GM18858 (cell line): ENCODE results near the gene PLXNA4.

ENCODE experiments used
- ATAC-seq: cut with Tn5 transposase; IDR thresholded peaks from one replicate; pipeline ENCODE4 v1.9.1; 2021; ENCODE audit not compliant: unreplicated experiment

PLXNA4 gene

DNA sequence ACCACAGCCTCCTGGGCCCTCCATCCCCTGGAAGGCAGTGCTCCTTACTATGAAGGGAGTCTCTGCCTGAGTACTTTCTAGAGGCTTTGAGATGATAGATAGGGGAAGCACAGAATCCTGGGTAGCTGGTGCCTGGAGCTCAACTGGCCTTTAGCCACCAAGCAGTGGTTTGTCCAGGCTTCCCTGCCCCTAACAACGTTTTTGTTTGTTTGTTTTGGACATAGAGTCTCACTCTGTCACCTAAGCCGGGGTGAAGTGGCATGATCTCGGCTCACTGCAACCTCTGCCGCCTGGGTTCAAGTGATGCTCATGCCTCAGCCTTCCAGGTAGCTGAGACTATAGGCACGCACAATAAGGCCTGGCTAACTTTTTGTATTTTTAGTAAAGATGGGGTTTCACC lies 289.4 kb downstream of the PLXNA4 start:
- no peak for ATAC-seq

DNA sequence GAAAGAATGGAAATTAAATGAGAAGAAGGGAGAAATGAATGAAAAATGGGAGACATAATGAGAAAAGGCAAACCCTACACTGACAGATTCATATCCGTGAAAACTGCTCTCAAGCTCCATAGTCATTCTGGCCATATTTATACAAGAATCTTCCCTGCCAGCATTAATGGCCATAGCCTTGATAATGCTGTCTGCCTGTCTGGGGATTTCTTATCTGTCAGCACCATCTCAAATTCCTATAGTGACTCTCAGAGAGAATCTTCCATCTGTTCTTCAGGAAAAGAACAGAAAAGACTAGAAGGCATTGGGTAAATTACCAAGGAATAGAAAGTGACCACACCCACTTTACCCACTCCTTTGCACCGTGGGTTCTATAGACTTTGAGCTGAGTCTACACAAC lies 295.9 kb downstream of the PLXNA4 start:
- ATAC-seq = no peak

DNA sequence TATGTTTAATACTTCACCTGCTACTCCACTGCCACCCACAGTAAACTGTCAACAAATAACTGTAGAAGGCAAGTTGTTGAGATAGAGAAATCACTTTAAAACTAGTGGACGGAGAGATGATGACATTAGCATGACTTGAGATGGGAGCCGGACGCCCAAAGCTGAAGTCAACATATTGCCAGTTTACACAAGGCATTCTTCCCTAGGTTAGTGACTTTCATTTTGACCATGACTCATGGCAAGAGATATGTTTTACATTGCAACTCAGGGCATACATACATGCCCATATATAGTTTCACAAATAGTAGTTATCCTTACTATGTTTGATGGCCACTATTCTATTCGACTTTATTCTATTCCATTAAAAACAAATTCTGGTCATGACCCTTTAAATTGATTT lies 296.6 kb downstream of the PLXNA4 start:
- ATAC-seq = no peak

DNA sequence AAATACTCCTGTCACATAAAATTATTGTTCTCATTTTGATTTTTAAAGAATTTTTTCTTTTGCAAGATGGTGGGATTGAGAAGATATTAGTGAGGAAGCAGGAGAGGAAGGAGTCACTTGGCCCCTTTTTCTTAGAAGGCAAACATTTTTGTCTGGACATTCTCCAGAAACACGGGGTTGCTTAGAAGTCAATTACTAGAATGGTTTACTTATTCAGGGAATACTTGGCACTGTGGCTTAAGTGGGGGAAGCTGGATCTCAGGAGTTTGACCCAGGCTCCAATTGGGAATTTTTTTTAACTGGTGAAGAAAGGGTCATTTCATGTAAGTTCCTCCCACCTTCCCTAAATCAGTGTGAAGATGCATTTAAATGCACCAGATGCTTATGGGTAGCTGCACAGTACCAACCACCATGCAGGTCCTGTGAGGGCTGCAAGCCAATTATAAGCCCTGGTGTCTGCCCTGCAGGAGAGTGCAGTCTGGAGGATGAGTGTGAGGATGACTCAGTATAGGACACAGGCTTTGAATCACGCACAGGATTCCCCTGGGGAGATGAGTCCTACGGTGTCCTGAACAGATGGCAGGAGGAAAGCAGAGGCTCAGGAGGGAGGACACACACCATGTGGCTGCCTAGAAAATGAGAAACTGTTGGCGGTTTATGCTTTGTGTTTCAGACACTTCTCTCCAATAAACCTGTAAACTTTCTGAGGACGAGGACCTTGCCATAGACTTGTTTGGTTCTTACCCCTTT lies 299.1 kb downstream of the PLXNA4 start:
- ATAC-seq = no peak

GRCh38 chr7:132276234-132276630 lies 300.0 kb downstream of the PLXNA4 start:
- ATAC-seq = no peak

- no peak for ATAC-seq
Measured at GRCh38 chr7:132275416-132276233, 300.6 kb downstream of the PLXNA4 start.

DNA sequence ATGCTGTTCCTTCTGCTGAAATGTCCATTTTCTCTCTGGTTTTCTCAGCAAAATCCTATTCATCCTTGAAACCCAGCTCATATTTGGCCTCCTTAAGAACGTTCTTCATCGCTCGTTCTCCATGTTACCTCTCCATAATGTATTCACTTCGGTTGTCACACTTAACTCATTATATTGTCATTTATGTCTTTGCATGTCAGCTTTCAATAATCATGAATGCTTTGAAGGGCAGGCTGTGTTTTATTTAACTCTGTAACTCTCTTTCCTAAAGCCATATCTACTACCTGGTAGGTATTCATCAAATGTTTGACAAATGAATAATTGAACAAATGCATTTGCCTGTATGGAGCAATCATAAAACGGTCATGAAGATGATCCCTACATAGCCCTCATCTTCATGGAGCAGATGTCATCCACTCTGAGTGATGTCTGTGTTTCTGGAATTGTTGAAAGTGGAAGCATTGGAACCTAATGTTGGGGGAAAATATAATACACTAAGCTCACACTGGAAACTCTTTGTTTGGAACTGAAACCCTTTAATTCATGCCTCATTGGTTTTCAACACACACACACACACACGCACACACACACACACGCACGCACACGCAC lies 303.4 kb downstream of the PLXNA4 start:
- ATAC-seq = no peak

DNA sequence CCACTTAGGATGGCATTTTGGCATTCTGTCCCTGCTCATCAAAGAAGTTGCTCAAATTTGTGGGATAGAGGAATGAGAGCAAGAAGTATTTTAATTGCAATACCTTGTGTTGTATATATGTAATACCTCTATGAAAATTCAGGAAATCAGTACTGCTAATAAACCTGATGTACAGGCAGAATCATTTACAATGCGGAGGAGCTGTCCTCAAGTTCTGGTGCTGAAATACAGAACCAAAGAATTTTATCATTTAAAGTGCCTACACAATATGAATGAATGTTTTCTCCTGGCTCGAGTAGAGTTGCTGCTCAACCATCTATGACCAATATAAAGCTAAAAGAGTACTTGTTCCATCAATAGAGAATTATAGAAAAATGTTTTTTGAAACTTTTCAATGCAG lies 305.8 kb downstream of the PLXNA4 start:
- ATAC-seq = no peak

GRCh38 chr7:132269718-132270117 lies 306.6 kb downstream of the PLXNA4 start:
- ATAC-seq = no peak

DNA sequence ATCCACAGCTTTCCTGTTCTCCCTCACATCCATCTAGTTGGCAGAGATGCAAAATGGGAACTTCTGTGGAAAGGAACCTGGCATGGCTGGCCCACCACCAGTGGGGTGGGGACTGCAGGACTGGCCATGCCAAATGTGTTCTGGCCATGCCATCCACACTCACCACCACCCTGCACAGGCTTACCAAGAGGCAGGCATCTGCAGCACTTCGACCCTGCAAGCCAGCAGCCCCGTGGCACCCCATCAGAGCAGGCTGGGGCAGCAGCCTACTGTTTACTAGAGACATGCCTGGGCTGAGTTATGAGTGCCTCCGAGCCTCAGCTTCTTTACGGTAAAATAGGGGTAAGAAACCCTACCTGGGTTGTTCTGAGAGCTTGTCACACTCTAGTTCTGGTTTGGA lies 313.1 kb downstream of the PLXNA4 start:
- no peak for ATAC-seq

DNA sequence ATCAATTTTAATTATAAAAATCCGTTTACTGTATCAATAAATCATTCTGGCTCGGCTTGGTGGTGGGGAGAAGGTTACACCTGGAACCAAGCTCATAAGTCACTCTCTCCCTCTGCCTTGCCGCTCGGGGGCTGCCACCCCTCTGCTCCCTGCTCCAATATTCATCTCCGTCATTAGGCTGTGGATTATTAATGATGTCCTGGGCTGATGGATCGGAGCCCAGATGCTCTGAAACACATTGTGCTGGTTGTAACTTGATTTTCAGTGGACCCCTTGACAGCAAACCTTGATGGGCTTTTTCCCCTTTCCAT lies 314.2 kb downstream of the PLXNA4 start:
- no peak for ATAC-seq

- ATAC-seq = no peak
Measured at GRCh38 chr7:132261327-132262159, 314.7 kb downstream of the PLXNA4 start.

- no peak for ATAC-seq
Measured at GRCh38 chr7:132258231-132258630, 318.0 kb downstream of the PLXNA4 start.

DNA sequence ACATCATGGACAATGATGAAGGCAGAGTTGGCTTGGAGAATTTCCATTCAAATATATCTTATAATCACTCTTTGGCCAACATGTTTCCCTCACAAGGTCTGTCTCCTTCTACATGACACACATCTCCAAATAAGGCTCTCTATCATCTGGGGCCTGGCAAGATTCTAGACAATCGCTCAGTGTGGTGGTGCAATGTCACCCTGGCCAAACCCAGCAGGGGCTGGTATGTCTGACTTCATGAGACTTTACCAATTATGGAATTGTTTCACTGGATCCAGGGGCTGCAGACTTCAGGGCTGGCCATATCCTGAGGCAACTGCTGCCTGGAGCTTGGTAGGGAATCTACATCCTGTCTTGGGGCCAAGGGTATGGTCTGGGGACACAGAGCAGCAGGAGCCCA lies 319.0 kb downstream of the PLXNA4 start:
- ATAC-seq = no peak

- ATAC-seq = no peak
Measured at GRCh38 chr7:132256721-132257212, 319.5 kb downstream of the PLXNA4 start.

- ATAC-seq = no peak
Measured at GRCh38 chr7:132255898-132256297, 320.4 kb downstream of the PLXNA4 start.

GRCh38 chr7:132255115-132255797 lies 321.0 kb downstream of the PLXNA4 start:
- ATAC-seq = no peak

DNA sequence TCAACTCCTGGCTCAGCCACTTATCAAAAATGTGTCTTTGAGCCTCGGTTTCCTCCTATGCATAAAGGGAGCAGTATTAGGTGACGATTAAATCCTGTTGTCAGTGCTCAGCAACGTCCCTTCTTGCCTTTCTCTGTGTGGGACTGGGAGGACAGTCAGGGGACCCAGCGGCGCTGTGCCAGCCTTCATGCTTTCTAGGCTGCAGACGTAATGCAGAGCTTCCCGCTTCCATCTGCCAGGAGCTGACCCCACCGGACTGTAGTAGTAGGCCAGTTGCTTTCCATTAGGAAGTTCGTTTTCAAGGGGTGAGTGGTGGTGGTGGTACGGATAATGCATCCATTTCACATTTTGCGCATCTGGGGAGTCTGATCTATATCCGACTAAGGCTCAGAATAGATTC lies 321.8 kb downstream of the PLXNA4 start:
- no peak for ATAC-seq

- ATAC-seq = no peak
Measured at GRCh38 chr7:132252793-132253100, 323.5 kb downstream of the PLXNA4 start.

- no peak for ATAC-seq
Measured at GRCh38 chr7:132251327-132251659, 325.0 kb downstream of the PLXNA4 start.
